Astrocyte of the hippocampus (primary cell): ENCODE results near the gene ARHGEF28.

Experiments used
- DNase-seq: peaks from one replicate; pipeline ENCODE4 v3.0.0; 2011; ENCODE audit warnings: low read depth, low spot score

The ARHGEF28 gene, protein sequence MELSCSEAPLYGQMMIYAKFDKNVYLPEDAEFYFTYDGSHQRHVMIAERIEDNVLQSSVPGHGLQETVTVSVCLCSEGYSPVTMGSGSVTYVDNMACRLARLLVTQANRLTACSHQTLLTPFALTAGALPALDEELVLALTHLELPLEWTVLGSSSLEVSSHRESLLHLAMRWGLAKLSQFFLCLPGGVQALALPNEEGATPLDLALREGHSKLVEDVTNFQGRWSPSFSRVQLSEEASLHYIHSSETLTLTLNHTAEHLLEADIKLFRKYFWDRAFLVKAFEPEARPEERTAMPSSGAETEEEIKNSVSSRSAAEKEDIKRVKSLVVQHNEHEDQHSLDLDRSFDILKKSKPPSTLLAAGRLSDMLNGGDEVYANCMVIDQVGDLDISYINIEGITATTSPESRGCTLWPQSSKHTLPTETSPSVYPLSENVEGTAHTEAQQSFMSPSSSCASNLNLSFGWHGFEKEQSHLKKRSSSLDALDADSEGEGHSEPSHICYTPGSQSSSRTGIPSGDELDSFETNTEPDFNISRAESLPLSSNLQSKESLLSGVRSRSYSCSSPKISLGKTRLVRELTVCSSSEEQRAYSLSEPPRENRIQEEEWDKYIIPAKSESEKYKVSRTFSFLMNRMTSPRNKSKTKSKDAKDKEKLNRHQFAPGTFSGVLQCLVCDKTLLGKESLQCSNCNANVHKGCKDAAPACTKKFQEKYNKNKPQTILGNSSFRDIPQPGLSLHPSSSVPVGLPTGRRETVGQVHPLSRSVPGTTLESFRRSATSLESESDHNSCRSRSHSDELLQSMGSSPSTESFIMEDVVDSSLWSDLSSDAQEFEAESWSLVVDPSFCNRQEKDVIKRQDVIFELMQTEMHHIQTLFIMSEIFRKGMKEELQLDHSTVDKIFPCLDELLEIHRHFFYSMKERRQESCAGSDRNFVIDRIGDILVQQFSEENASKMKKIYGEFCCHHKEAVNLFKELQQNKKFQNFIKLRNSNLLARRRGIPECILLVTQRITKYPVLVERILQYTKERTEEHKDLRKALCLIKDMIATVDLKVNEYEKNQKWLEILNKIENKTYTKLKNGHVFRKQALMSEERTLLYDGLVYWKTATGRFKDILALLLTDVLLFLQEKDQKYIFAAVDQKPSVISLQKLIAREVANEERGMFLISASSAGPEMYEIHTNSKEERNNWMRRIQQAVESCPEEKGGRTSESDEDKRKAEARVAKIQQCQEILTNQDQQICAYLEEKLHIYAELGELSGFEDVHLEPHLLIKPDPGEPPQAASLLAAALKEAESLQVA (N-terminal part only)

GRCh38 chr5:73625944-73626811, at the start of gene ARHGEF28:
Gene ARHGEF28, plus strand, starts transcription at chr5:73626196. Its CDS starts 58,656 bp downstream, at chr5:73684852.
- DNase-seq: peak; percentile 87

- DNase-seq: no peak
Observed at GRCh38 chr5:73582285-73583145, 43.5 kb upstream of the ARHGEF28 start.

DNA sequence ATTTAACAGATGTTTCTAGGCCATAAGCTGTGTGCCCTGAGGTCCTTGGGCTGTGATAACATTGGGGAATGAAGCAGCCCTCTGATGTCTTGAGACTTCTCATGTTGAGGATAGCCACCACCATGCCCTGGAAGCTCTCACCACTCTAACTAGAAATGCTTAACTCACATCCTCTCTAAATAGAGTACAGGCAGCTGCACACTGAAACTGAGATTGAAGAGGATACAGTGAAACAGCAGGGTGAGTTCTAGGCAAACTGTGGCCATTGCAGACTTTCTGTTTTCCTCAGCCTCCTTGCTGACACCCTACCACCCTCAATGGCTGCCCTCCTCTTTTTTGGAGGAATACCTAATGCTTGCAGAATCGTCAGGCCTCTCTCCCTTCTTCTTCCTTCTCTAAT, 38.1 kb upstream of the ARHGEF28 start:
- DNase-seq: no peak

DNA sequence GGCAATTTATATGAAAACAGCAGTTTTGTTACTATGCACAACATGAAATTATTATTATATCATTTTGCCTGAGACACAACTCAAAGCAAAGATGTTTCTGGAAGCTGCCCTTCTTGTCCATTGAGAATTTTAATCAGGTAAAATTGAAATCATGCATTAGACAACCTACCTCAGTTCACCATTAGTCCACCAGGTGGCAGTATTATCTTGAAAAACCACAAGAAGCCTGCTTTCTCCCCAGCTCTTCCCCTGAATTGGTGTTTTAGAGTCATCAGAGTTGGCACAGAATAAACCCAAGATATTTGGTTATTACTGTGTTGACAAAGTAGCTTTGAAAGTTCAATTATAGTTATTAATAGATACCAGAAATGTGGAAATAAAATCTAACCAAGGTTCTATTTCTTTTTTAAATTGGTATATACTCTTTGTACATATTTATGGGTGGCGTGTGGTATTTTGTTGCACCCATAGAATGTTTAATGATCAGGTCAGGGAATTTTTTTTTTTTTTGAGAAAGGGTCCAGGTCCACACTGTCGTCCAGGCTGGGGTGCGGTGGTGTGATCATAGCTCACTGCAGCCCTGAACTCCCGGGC, 34.8 kb upstream of the ARHGEF28 start:
- DNase-seq: peak; percentile 90

GRCh38 chr5:73591698-73592501, 34.1 kb upstream of the ARHGEF28 start:
- DNase-seq: peak; percentile 47

DNA sequence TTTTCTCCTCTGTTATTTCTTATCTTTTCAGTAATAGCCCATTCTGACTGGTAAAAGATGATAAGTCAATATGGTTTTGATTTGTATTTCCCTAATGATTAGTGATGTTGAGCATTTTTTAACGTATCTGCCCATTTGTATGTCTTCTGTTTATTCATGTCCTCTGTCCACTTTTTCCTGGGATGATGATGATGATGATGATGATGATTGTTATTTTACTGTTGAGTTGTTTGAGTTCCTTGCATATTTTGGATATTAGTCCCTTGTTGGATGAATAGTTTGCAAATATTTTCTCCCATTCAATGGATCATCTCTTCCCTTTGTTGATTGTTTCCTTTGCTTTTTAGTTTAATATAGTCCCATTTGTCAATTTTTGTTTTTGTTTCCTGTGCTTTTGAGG, 33.4 kb upstream of the ARHGEF28 start:
- no peak for DNase-seq

GRCh38 chr5:73596705-73597328, 29.2 kb upstream of the ARHGEF28 start:
- peak; percentile 32 for DNase-seq

DNA sequence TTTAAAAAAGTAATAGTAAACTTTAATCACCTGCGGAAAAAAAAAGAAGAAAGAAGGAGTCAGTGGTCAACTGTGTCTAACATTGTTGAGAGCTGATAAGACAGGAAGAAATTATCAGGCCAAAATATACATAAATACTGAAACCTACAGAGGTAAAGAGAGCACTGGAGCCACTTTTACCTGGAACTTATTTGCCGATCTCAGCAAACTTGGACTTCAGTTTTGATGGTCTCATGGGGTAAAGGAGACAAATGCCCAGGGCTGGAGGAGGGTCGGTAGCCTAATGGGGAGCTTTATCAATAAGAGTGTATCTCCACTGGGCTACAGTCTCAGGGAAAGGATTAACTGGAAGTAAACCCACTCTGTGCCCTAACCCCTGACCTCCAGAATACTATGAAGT, 26.6 kb upstream of the ARHGEF28 start:
- no peak for DNase-seq

DNA sequence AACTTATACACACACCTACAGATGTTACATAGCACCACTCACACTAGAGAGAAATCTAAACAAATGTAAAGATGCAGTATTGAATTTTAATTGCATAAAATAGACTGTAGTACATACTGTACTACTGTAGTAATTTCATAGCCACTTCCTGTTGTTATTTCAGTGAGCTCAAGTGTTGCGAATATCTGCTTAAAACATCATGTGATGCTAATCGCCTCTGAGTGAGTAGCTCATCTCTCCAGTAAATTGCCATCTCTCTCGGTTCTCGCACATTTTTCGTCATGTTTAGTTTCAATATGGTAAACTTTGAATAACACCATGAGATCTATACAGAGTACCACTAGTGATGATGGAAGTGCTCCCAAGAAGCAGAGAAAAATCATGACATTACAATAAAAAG, 22.0 kb upstream of the ARHGEF28 start:
- DNase-seq: no peak

GRCh38 chr5:73605223-73606087, 20.5 kb upstream of the ARHGEF28 start:
- DNase-seq: peak; percentile 14

GRCh38 chr5:73606206-73606753, 19.7 kb upstream of the ARHGEF28 start:
- peak; percentile 26 for DNase-seq

GRCh38 chr5:73607228-73607627, 18.8 kb upstream of the ARHGEF28 start:
- DNase-seq: no peak

GRCh38 chr5:73612799-73613198, 13.2 kb upstream of the ARHGEF28 start:
- DNase-seq: no peak

- no peak for DNase-seq
Observed at GRCh38 chr5:73615085-73615484, 10.9 kb upstream of the ARHGEF28 start.

DNA sequence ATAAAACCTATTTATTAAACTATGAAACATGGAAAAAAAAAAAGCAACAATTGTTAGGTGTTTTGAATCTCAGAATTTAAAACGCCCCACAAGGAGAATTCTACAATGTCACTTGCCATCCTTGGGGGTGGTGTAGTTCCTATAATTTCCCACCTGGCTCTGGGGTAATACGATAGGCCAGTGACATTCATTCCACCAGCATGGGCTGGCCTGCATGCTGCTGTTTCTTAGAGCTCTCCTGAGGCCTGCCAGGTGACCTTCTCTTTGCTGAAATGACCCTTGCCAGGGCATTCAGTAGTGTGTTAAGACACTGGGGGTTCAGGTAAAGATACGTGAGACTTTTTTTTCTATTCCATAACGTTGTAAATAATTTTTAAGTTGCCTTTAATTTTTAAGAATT, 10.0 kb upstream of the ARHGEF28 start:
- DNase-seq: no peak

DNA sequence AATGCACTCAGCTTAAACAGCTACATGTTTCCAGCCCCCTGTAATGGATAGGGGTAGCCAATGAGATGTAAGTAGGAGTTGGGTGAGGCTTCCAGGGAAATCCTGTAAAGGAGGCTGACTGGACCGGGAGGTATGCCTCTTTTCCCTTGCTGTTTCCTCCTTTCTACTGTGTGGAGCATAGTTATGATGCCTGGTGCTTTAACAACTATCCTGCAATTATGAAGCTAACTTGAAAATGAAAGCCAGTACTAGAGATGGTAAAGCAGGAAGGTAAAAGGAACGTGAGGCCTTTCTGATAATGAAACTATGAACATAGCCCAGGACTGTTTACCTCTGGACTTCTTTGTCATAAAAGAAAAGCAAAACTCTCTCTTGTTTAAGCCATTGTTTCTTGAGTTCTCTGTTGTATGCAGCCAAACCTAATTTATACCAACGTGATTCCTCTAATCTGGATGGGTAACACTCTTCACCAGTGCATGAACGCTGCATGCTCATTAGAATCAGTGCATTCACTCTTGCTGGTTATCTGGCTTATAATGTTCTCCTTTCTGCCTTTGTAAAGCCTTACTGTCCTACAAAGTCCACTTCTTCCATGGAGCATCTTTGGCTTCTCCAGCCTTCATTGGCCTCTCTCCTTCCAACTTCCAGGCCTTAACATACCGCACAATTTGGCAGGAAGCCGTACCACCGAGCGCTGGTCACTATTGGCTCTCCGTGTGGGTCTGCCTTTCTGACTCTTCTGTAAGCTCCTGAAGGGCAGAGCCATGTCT, 8.3 kb upstream of the ARHGEF28 start:
- peak; percentile 16 for DNase-seq
